Loucy (cell line): ENCODE measurements around the gene SMIM17.

ENCODE experiments used
- CTCF ChIP-seq: fragments of 200-600 bp; sonication (generic); conservative IDR thresholded peaks from 2 replicates; pipeline ENCODE4 v1.5.1; 2014; ENCODE audit warnings: mild to moderate bottlenecking, antibody characterized with exemption, low read length
- EZH2phosphoT487 ChIP-seq: fragments of 200-600 bp; IDR thresholded peaks from 2 replicates; pipeline ENCODE4 v1.6.1; 2018; ENCODE audit warnings: antibody characterized with exemption, mild to moderate bottlenecking, moderate library complexity, borderline replicate concordance

GRCh38 chr19:56623006-56623405 lies 20.0 kb upstream of the SMIM17 start:
- TF ChIP-seq CTCF (no peak), EZH2phosphoT487 (no peak)
